ENCODE data around the gene SDCCAG8.

- TF ChIP-seq, protein P1, sequence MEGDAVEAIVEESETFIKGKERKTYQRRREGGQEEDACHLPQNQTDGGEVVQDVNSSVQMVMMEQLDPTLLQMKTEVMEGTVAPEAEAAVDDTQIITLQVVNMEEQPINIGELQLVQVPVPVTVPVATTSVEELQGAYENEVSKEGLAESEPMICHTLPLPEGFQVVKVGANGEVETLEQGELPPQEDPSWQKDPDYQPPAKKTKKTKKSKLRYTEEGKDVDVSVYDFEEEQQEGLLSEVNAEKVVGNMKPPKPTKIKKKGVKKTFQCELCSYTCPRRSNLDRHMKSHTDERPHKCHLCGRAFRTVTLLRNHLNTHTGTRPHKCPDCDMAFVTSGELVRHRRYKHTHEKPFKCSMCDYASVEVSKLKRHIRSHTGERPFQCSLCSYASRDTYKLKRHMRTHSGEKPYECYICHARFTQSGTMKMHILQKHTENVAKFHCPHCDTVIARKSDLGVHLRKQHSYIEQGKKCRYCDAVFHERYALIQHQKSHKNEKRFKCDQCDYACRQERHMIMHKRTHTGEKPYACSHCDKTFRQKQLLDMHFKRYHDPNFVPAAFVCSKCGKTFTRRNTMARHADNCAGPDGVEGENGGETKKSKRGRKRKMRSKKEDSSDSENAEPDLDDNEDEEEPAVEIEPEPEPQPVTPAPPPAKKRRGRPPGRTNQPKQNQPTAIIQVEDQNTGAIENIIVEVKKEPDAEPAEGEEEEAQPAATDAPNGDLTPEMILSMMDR (conservative IDR thresholded peaks at IDR 0.05; ENCODE audit: low read depth in 2 of 2) = no peak
- TF ChIP-seq STAT1 (IDR thresholded peaks at IDR 0.05; ENCODE audit: unreplicated experiment) (no peak), EZH2 (IDR thresholded peaks at IDR 0.05; ENCODE audit: low read depth, unreplicated experiment) (no peak), POLR2AphosphoS5 (IDR thresholded peaks at IDR 0.05; ENCODE audit: low read depth) (no peak), CREB1 (CRISPR knock-in tag; IDR thresholded peaks at IDR 0.05; ENCODE audit: low read depth) (no peak), JUNB (IDR thresholded peaks at IDR 0.05; ENCODE audit: unreplicated experiment) (no peak), EZH2phosphoT487 (IDR thresholded peaks at IDR 0.05; ENCODE audit: unreplicated experiment) (no peak), REST (IDR thresholded peaks at IDR 0.05; ENCODE audit: unreplicated experiment) (no peak)
These were observed 16.2 kb downstream of the SDCCAG8 start for GRCh38 chr1:243271996-243272395.

Data from GM23338 (cell line).